Brain microvascular endothelial cell (primary cell): ENCODE results near the gene EPB41L1.

Source experiments
- DNase-seq: peaks from one replicate; pipeline ENCODE4 v3.0.0-alpha.2; 2020
- H3K27ac ChIP-seq: fragments of 250-450 bp; sonication (Bioruptor Pico); 2 replicates; pipeline ENCODE4 v1.5.1; 2020; ENCODE audit warnings: mild to moderate bottlenecking, moderate library complexity
- H3K27me3 ChIP-seq: fragments of 250-450 bp; sonication (Bioruptor Pico); replicated peaks from 2 replicates; pipeline ENCODE4 v1.5.1; 2020; ENCODE audit warnings: mild to moderate bottlenecking
- H3K36me3 ChIP-seq: fragments of 250-450 bp; sonication (Bioruptor Pico); replicated peaks from 2 replicates; pipeline ENCODE4 v1.5.1; 2020; ENCODE audit warnings: mild to moderate bottlenecking
- H3K4me3 ChIP-seq: 2 replicates; pipeline ENCODE4 v1.5.1; 2011; ENCODE audit warnings: low read depth, mild to moderate bottlenecking, control low read depth, low read length, moderate library complexity
- CTCF ChIP-seq: IDR thresholded peaks from 2 replicates; pipeline ENCODE4 v1.5.1; 2011; ENCODE audit warnings: low read depth, mild to moderate bottlenecking, moderate library complexity, low read length, control low read depth, inconsistent platforms; ENCODE audit errors: missing control alignments
- in situ Hi-C: cut with HindIII; loops from 2 replicates; pipeline ENCODE4 v1.10.0; 2017; ENCODE audit warnings: low sequenced_read_pairs, low pct_ligation_motif_present

Gene EPB41L1

GRCh38 chr20:36114707-36115106 lies 39.8 kb upstream of the EPB41L1 start:
- TF ChIP-seq CTCF, result no peak
- no peak for DNase-seq
- Histone ChIP-seq H3K27me3 (no peaks in the 10 kb centered on the region), H3K36me3 (no peaks in the 10 kb centered on the region), H3K27ac (no peak overlapping the region), H3K4me3 (no peak overlapping the region)
- in situ Hi-C loops, result no loop called here

- Histone ChIP-seq H3K27me3 (no peaks in the 10 kb centered on the region), H3K27ac (no peak overlapping the region), H3K36me3 (no peaks in the 10 kb centered on the region), H3K4me3 (no peak overlapping the region)
- in situ Hi-C loops, result no loop called here
- DNase-seq, result no peak
- TF ChIP-seq CTCF, result no peak
These were observed 38.6 kb upstream of the EPB41L1 start for GRCh38 chr20:36115925-36116324.

GRCh38 chr20:36116807-36117441 lies 37.6 kb upstream of the EPB41L1 start:
- TF ChIP-seq CTCF, result no peak
- H3K27ac ChIP-seq, result no peak overlapping the region
- no peaks in the 10 kb centered on the region for H3K36me3 ChIP-seq
- peak; percentile 67 for DNase-seq
- H3K4me3 ChIP-seq, result no peak overlapping the region
- in situ Hi-C loops, result no loop called here
- no peaks in the 10 kb centered on the region for H3K27me3 ChIP-seq

- in situ Hi-C loops, result no loop called here
- no peak overlapping the region for H3K4me3 ChIP-seq
- DNase-seq, result no peak
- no peak overlapping the region for H3K27ac ChIP-seq
- no peaks in the 10 kb centered on the region for H3K36me3 ChIP-seq
- no peaks in the 10 kb centered on the region for H3K27me3 ChIP-seq
- TF ChIP-seq CTCF, result no peak
These were observed 36.9 kb upstream of the EPB41L1 start for GRCh38 chr20:36117638-36118037.

GRCh38 chr20:36118371-36118770 lies 36.2 kb upstream of the EPB41L1 start:
- no peaks in the 10 kb centered on the region for H3K27me3 ChIP-seq
- no peaks in the 10 kb centered on the region for H3K36me3 ChIP-seq
- no peak overlapping the region for H3K4me3 ChIP-seq
- in situ Hi-C loops, result no loop called here
- no peak for TF ChIP-seq CTCF
- H3K27ac ChIP-seq, result no peak overlapping the region
- DNase-seq, result no peak

GRCh38 chr20:36119537-36119936 lies 35.0 kb upstream of the EPB41L1 start:
- H3K27ac ChIP-seq, result no peak overlapping the region
- in situ Hi-C loops, result no loop called here

More at GRCh38 chr20:36119537-36119936, 35.0 kb upstream of the EPB41L1 start:
- Histone ChIP-seq H3K27me3 (no peaks in the 10 kb centered on the region), H3K4me3 (no peak overlapping the region), H3K36me3 (no peaks in the 10 kb centered on the region)
- DNase-seq, result no peak
- TF ChIP-seq CTCF, result no peak
